HCT116 (cell line): ENCODE results near the gene ANTKMT.
"Not testable (repeated sequence)": the region's sequence is repeated elsewhere in the genome, so short reads cannot be mapped to it uniquely, and the experiment has no call there.

Experiments used
- CEBPB ChIP-seq: IDR thresholded peaks from 2 replicates; pipeline ENCODE4 v1.6.1; 2012; ENCODE audit warnings: low read depth
- CTCF ChIP-seq, 3 experiments: fragments of 200-600 bp in 1 of 3; sonication (generic) in 1 of 3; IDR thresholded peaks in 2 of 3; conservative IDR thresholded peaks in 1 of 3; 2 replicates each; pipeline ENCODE4 v1.5.1; 2012 to 2017; ENCODE audit warnings: low read depth in 2 of 3, low read length in 2 of 3, antibody characterized with exemption in 1 of 3, borderline replicate concordance in 1 of 3, control low read depth in 1 of 3, mild to moderate bottlenecking in 1 of 3, mixed read lengths in 1 of 3, mixed run types in 1 of 3, moderate library complexity in 1 of 3; ENCODE audit not compliant: insufficient read depth in 1 of 3
- EGR1 ChIP-seq: IDR thresholded peaks from 2 replicates; pipeline ENCODE4 v1.6.1; 2012; ENCODE audit warnings: low read depth
- ELF1 ChIP-seq: IDR thresholded peaks from 2 replicates; pipeline ENCODE4 v1.6.1; 2012; ENCODE audit warnings: low read depth, borderline replicate concordance
- EZH2 ChIP-seq: fragments of 200-600 bp; sonication (generic); IDR thresholded peaks from 2 replicates; pipeline ENCODE4 v1.6.1; 2017; ENCODE audit warnings: antibody characterized with exemption, mixed run types
- FOSL1 ChIP-seq: IDR thresholded peaks from 2 replicates; pipeline ENCODE4 v1.6.1; 2012; ENCODE audit warnings: low read depth
- SP1 ChIP-seq: IDR thresholded peaks from 2 replicates; pipeline ENCODE4 v1.6.1; 2012; ENCODE audit warnings: low read depth
- TCF7L2 ChIP-seq: IDR thresholded peaks from 2 replicates; pipeline ENCODE4 v1.7.0; 2011; ENCODE audit warnings: borderline replicate concordance, inconsistent platforms; ENCODE audit not compliant: insufficient read depth, insufficient read length; ENCODE audit errors: extremely low read depth
- ZFX ChIP-seq: fragments of 450-650 bp; IDR thresholded peaks from 2 replicates; pipeline ENCODE4 v1.6.1; 2017
- ZNF274 ChIP-seq: fragments of 200-500 bp; sonication (Bioruptor generic); IDR thresholded peaks from 2 replicates; pipeline ENCODE4 v1.6.1; 2014; ENCODE audit warnings: mild to moderate bottlenecking, low read depth, low read length, inconsistent platforms

- TF ChIP-seq CTCF (IDR thresholded peaks at IDR 0.05 in 2 of 3, conservative IDR thresholded peaks at IDR 0.05 in 1 of 3; ENCODE audit: borderline replicate concordance in 1 of 3, insufficient read depth in 1 of 3, low read depth in 2 of 3, low read length in 2 of 3): peak in 2 of 3 experiments; percentile 60; a peak in 4 of 6 replicates
- not testable (repeated sequence) for TF ChIP-seq EZH2, ELF1, EGR1, FOSL1, CEBPB, ZFX, ZNF274, SP1, TCF7L2
Observed at GRCh38 chr16:712740-713250, 8.2 kb upstream of the ANTKMT start.
